GM13976 (cell line): ENCODE data around the gene GREM2.

Source experiments
- DNase-seq: peaks from one replicate; pipeline ENCODE4 v3.0.0; 2012; ENCODE audit warnings: low spot score
- CTCF ChIP-seq: IDR thresholded peaks from 2 replicates; pipeline ENCODE4 v1.5.1; 2012; ENCODE audit warnings: borderline replicate concordance, mild to moderate bottlenecking; ENCODE audit not compliant: insufficient read depth; ENCODE audit errors: extremely low read depth, missing control alignments, control extremely low read depth
- in situ Hi-C: fragments of 300-500 bp; cut with MboI; formaldehyde crosslinking; loops from one replicate; pipeline ENCODE4 v1.12.0; 2022; ENCODE audit warnings: low sequenced_read_pairs, mixed read lengths, inconsistent platforms; ENCODE audit not compliant: unreplicated experiment

GREM2 gene

GRCh38 chr1:240492832-240493440 is 119.0 kb downstream of the GREM2 start:
- DNase-seq = no peak
- in situ Hi-C loops = no loop called here
- TF ChIP-seq CTCF = no peak

DNA sequence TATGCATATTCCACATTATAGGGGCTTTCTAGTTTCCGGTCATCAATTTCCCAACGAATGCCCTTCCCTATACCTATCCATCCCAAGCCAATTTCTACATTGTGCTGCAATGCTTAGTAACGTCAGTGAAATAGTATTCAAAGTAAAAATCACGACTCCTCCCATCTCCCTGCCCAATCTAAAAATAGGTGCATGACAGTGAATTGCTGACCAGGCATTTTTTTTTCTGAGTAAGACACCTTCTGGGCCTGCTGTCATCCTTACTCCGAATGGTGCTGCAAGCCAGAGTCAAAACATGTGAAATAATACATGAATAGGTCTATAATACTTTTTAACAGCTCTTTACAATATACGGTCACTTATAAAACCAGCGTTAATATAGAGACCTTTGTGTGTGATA is 120.2 kb downstream of the GREM2 start:
- DNase-seq = no peak
- TF ChIP-seq CTCF = no peak
- in situ Hi-C loops = no loop called here

- in situ Hi-C loops = no loop called here
- no peak for TF ChIP-seq CTCF
- DNase-seq = no peak
These were observed 120.8 kb downstream of the GREM2 start for GRCh38 chr1:240491156-240491555.

DNA sequence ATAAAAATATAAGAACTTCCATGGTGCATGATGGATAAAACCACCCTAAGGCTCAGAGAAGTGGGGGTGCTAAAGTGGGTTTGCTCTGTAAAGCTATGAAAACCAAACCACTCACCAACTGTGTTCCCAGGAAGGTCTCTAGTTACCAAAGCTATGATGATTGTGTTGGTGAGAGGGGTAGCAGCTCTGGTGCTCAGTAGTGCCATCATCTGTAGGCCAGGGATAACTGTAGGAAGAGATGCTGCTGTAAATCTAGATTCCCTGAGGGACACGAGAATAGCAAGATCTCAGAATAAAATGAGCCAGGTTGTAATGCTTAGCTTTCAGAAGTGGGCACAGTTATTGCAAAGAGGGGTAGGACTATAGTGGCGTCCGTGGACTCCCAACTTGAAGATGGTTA is 124.5 kb downstream of the GREM2 start:
- in situ Hi-C loops = no loop called here
- no peak for DNase-seq
- TF ChIP-seq CTCF = no peak

DNA sequence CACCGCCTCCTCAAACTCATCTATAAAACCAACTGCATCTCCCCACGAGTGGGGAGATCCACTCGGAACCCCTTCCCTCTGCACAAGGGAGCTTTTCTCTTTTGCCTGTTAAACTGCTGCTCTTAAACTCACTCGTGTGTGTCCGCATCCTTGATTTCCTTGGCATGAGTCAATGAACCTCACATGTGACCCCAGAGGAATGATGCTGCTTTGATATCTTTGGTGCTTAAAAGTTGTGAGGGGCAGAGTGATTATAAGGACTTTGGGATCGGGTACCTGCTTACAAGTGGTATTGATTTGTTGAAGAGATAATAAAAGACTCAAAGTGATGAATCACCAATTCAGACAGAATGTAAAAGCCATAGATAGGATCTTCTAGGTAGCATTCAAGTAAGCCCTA is 125.3 kb downstream of the GREM2 start:
- no peak for TF ChIP-seq CTCF
- in situ Hi-C loops = no loop called here
- no peak for DNase-seq

DNA sequence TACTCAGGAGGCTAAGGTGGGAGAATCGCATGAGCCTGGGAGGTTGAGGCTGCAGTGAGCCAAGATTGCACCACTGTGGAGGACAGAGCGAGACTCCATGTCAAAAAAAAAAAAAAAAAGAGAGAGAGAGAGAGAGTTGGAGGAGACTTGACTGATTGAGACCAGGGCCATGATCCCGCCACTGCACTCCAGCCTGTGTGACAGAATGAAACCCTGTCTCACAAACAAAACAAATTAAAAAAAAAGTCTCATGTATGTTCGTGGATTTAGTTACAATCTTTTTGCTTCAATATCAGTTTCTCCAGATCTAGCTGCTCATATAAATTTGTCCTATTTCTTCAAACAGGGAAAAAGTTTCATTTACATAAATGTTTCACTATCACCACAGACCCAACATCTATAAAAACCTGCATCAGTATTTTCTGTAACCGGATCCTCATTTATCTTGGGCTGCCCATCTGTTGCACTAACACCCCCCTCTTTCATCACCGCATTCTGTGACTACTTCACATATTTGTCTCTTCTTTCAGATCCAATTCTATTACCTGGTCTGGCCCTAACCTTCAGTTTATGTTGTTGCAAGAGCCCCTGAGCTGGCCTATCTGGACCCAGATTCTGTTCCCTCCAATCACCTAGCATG is 127.0 kb downstream of the GREM2 start:
- DNase-seq = no peak
- TF ChIP-seq CTCF = no peak
- in situ Hi-C loops = no loop called here
